Stimulated activated CD4-positive, alpha-beta T cell treated with anti-CD3 and anti-CD28 coated beads, Interleukin-4, amount 100 ng/mL, for 48 hours (primary cell): Measurements from ENCODE around the gene CD34.
"Not testable (repeated sequence)": the region's sequence is repeated elsewhere in the genome, so short reads cannot be mapped to it uniquely, and the experiment has no call there.

Experiments
- DNase-seq, 2 donors: peaks; one replicate each; pipeline ENCODE4 v3.0.0-alpha.2; 2020; ENCODE audit warnings: low read depth in 2 of 2

Gene CD34, protein sequence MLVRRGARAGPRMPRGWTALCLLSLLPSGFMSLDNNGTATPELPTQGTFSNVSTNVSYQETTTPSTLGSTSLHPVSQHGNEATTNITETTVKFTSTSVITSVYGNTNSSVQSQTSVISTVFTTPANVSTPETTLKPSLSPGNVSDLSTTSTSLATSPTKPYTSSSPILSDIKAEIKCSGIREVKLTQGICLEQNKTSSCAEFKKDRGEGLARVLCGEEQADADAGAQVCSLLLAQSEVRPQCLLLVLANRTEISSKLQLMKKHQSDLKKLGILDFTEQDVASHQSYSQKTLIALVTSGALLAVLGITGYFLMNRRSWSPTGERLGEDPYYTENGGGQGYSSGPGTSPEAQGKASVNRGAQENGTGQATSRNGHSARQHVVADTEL

DNA sequence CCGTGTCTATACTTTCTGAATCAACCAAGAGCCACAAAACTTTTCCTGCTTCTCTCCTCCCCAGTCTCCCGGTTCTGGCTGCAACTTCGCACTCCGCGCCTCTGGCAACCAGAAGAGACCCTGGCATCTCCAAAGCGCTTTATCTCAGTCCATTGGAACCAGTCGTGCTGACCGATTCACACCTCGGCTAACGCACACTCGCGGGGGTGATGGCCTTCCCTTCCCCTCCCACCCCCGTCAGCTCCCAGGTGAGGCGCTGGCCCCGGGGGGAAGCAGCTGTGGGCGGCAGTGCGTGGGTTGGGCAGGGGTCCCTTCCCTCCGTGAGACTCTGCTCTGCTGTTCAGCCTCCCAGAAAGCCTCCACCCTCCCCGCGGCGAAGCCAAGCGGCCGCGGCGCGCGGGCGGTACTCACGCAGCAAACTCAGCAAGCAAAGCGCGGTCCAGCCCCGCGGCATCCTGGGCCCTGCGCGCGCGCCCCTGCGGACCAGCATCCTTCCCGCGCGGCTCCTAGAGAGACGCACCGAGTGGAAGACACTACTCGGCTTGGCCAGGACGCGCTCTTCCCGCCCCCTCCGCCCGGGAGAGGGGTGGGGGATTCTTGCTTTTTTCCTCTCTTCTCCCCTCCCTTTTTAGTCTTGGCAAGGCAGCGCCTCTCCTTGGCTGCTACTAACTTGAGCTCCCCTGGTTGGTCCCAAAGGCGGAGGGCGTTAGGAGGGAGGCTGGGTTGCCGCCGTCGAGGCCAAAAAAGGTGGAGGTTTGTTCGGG lies at the start of gene CD34:
CD34 (minus strand) TSS at position 535 of the 764 bp plus-strand sequence; CDS start at position 490, 45 bp downstream.
- DNase-seq, result peak; percentile 4 to 13

DNA sequence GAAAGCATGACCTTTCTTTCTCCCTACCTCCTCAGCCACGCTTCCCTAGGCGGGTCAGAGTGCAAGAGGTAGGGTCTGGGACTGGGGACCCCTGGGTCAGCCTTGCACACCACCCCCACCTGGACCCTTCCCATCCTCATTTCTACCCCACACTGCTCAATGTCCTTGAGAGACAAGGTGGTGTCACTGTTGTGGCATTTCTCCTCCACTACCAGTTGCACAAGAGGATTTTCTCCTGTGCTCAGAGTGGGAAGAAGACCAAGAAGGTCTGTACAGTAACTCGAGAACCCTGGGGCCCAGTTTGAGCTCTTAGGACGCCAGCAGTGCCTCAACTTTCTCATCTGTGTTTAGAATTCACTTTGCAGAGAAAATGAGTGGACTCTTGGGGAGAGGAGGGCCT lies 49.4 kb upstream of the CD34 start:
- DNase-seq, result no peak

DNA sequence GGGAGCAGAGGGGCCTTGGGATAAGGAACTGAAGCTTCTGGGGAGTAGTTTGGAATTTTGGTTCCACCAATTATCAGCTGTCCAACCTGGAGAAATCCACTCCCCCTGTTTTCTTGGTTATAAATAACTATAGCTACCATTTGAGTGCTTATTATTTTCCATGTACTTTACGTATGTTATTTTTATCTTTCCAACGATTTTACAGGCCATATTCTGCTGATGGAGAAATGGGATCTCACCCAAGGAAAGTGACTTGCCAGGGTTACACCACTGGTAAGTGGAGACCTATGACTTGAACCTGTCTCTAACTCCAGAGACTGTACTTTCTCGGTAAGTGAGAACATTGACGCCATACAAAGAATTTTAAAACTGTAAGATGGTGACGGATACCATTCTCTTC lies 49.0 kb upstream of the CD34 start:
- no peak for DNase-seq

DNA sequence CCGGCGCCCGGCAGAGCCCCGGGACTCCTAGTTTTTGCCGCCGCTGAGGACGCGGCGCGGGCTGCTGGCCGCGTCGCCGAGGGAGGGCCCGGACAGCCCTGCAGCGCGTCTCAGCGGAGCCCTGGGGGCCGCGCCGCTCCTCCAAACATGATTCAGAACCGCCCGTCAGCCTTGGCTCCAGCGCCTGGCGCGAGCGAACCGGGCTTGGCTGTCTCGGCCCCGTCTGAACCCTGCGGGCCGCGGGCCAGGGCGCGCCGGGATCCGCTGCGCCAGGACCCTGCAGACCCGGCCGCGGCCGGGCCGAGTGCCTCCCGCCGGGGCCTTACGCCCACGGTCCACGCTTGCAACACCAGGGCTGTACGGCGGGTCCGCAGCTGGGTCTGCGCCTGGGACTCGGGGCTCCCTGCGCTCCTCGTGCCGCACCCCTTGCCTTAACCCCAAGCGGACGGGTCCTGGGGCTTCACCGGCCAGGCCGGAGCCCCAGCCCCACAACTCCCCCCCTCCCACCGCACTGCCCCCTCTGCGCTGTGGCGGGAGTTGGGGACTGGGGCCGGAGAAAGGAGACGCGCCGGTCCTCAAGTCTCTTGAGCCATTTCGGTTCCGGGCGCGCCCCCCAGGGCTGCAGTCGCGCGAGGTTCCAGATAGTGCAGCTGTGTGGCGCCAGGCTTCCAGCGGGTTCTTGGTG lies 48.4 kb upstream of the CD34 start:
- DNase-seq, result no peak

DNA sequence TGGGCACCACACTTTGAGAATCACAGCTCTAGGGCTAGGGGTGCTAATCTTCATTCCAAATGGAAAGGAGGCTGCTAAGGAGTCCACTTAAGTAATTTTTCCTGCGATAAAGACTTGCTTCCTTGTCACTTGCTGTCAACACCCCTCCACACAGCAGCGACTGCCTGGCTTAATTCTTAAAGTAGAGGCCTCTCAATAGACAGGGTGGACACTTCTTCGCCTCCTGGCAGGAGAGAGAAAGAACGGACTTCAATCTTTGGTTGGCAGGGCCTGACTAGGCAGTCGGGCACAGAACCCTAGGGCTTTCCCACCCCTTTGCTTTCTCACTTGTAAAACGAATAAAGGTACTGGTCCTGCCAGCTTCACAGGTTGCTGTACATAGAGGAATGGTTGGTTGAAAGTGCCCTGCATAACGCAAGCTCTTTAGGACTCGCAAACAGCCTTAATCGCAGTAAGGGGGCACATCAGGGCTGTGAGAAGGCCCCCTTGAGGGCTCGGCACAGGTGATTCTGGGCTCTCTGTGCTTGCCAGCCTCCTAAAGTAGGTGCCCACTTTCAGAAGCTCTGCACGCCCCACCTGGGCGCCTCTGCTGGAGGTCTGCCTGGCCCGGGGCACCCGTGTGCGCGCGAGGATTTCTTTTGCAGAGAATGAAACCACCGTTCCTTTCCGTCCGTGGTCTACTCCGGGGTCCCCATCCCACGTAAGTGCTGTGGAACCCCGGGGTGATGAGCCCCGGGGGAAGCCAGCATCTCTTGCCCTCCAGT lies 47.6 kb upstream of the CD34 start:
- no peak for DNase-seq

GRCh38 chr1:207956986-207957385 lies 46.1 kb upstream of the CD34 start:
- no peak for DNase-seq

GRCh38 chr1:207954104-207954503 lies 43.2 kb upstream of the CD34 start:
- no peak for DNase-seq

DNA sequence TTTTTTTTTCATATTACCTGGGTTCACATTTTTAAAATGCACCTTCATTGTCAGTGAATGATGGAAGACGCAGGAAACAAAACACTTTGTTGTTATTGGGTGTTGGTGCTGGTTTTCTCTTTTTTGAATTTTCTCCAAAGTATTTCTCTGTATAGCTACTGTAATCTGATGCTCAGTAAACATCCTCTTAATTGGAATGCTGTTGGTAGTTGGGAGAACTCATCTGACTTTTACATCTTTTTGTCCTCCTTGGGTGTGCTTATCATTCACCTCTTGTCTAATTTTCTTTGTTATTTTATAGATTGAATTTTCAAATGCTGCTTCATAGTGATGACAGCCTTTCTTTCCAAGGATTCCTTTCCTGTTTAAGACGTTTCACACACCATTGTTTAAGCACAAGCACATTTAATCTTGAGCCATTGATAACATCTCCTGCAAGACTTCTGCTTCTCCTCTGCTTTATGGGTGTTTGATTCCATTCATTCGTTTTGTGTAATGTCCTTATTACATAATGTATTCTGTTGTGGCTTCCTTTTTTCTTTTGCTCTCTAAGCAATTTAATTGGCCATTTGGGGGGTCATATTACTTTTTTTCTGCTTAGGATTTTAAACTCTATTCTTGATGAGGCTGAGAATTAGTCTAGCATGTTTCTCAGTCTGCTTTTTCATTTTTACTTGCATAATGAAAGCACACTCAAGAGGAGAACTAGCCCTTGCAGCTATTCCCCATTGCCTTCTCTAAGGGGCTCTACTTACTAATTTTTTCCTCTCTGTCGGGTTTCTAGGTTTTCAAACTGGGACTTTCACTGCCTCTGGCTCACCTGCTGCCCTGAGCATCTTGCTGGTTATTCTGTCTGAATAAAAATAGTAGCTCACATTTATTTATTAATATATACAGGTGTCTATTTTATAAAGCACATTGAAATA lies 42.0 kb upstream of the CD34 start:
- no peak for DNase-seq

DNA sequence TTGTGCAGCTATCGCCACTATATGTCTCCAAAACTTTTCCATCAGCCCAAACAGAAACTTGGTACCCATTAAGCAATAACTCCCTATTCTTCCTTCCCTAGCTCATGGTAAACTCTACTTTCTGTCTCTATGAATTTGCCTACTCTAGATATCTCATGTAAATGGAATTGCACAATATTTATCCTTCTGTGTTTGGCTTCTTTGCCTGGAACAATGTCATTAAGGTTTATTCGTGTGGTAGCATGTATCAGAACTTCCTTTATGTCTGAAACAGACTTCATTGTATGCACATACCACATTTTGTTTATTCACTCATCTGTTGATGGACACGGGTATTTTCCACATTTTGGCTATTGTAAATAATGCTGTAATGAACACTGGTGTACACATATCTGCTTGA lies 40.7 kb upstream of the CD34 start:
- DNase-seq, result no peak

DNA sequence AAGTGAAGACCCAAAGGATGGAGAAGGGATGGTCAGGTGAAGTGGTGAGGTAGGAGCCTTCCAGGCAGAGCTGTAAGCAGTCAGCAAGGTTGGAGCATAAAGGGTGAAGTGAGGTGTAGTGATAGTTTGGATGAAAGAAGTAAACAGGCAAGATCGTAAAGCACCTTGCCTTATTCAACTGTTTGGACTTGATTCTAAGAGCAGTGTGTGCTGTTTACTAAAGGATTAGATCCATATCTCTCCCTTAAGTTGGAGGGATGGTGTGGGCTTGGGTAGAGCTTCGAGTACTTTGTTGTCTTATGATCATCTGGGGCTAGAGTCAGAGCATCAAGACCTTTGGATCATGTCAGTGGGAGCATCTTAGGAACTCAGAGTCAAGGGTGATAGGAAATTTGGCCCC lies 39.8 kb upstream of the CD34 start:
- DNase-seq, result no peak

DNA sequence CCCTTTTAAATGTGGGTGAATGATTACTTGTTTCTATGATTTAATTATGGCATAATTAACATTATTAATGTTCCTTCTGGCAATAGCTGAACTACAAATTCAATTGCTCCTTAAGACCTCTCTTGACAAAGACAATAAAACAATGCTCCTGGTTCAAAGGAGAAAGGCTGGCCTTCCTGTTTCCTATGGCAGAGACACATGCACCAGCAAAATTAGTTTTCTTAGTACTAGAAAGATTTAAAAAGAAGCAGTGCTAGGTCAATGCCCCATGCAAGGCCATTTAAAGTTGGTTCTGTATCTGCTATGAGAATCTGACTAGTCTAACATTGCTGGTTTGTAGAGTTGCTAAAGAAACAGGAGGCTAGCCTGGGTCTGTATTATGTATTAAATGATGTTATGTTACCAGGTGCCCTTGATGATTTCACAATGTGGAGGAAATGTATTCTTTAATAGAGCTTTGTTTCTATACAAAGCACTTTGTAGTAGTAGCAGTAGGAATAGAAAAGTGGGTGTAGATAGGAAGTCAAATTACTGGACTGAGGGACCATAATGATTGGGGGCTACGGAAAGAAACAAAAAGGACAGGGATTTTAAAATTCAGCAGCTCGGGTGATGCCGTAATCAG lies 38.8 kb upstream of the CD34 start:
- DNase-seq, result no peak

DNA sequence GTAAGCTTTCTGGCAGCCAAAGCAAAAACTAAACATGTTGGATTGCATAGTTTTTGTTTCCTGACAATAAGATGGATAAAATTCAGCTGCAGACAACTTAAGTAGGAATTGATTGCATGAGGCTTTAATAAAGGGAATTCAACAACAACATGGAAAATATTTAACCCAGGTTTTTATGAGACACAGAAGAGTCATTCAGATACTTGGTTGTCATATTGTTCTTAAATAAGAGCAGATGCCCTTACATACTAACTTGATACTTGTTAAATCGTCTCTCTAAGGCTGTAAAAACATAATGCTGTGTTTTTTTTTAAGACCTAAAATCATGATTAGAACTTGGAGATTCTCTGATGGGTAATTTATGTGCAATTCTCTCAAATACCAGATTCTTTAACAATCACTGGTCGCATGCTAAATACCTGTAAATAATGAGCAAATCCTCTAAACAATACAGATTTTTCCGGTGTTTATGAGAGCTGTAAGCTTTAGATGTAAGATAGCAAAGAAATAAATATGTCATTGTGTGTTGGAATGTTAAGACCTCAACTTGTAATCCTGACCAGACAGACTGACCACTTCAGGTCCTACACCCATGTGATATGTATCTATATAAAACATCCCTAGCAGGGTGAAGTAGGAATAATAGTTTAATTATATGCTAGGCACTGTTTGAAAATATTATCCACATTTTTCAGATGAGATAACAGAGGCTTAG lies 37.8 kb upstream of the CD34 start:
- DNase-seq, result no peak

- DNase-seq, result no peak
Measured at GRCh38 chr1:207946756-207947155, 35.8 kb upstream of the CD34 start.

GRCh38 chr1:207944571-207944970 lies 33.6 kb upstream of the CD34 start:
- DNase-seq, result no peak

- not testable (repeated sequence) for DNase-seq
Measured at GRCh38 chr1:207942337-207942741, 31.4 kb upstream of the CD34 start.

- no peak for DNase-seq
Measured at GRCh38 chr1:207941665-207942064, 30.7 kb upstream of the CD34 start.

GRCh38 chr1:207938016-207938415 lies 27.1 kb upstream of the CD34 start:
- no peak for DNase-seq

DNA sequence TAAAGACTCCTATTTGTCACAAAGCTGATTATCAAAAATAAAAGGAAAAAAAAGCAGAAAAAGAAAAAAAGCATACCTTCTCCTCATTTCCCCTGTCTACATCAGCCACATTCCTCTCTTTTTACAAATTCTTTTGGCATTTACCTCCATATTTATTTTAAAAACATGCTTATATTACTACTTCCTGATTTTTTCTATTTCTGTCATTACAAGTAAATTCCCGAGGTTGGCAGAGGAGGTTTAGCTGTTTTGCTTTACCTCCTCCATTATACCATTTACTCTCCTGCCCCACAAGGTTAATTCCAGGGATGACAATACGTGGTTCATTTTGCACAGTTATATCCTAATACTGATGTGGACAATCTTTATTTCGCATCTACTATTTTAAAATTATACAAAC lies 26.3 kb upstream of the CD34 start:
- DNase-seq, result no peak

DNA sequence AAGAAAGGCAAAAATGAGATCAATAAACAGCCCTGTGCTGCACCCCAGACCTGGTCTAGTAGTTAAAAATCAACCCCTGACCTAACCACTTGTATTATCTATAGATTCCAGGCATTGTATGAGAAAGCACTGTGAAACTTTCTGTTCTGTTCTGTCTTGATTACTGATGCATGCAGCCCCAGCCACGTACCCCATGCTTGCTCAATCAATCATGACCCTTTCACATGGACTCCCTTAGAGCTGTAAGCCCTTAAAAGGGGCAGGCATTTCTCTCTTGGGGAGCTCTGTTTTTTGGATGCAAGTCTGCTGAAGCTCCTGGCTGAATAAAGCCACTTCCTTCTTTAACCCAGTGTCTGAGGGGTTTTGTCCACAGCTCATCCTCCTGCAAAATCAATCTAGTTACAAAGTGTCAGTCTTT lies 24.2 kb upstream of the CD34 start:
- no peak for DNase-seq
